K562 (cell line): ENCODE data around the gene RHBDD1.

Experiments used
- CEBPB ChIP-seq: fragments of 450-650 bp; IDR thresholded peaks from 2 replicates; pipeline ENCODE4 v1.6.1; 2016; ENCODE audit warnings: missing genetic modification characterization, missing compliant biosample characterization
- JUNB ChIP-seq: fragments of 450-650 bp; formaldehyde crosslinking; conservative IDR thresholded peaks from 2 replicates; pipeline ENCODE4 v1.4.0; 2020; ENCODE audit warnings: mild to moderate bottlenecking
- MYC ChIP-seq, 2 experiments: fragments of 250-450 bp in 1 of 2; sonication (Bioruptor Pico) in 1 of 2; IDR thresholded peaks; 2 replicates each; pipeline versions ENCODE4 v1.5.1 to v1.6.1; 2012 to 2021; ENCODE audit warnings: low read depth in 2 of 2, borderline replicate concordance in 1 of 2, improper control_type of control experiment in 1 of 2, low read length in 1 of 2, mild to moderate bottlenecking in 1 of 2, moderate library complexity in 1 of 2
- NCOA2 ChIP-seq, 2 experiments: fragments of 450-650 bp; IDR thresholded peaks; 2 replicates each; pipeline ENCODE4 v1.6.1; 2018; ENCODE audit warnings: mild to moderate bottlenecking in 2 of 2, moderate library complexity in 1 of 2; ENCODE audit not compliant: partially characterized antibody in 2 of 2
- SMAD1 ChIP-seq: fragments of 150-350 bp; IDR thresholded peaks from 2 replicates; pipeline ENCODE4 v1.6.1; 2014; ENCODE audit warnings: low read length, low read depth; ENCODE audit not compliant: partially characterized antibody
- ZBTB7A ChIP-seq: IDR thresholded peaks from 2 replicates; pipeline ENCODE4 v1.6.1; 2011; ENCODE audit warnings: low read depth, mild to moderate bottlenecking, low read length, moderate library complexity, borderline replicate concordance; ENCODE audit not compliant: control insufficient read depth
- ZFX ChIP-seq: sonication (generic); formaldehyde crosslinking; IDR thresholded peaks from 2 replicates; pipeline ENCODE4 v1.8.0; 2022; ENCODE audit warnings: mild to moderate bottlenecking, missing genetic modification reagents, moderate library complexity
- TF ChIP-seq, protein P1 (sequence below), 3 experiments: IDR thresholded peaks in 2 of 3; conservative IDR thresholded peaks in 1 of 3; 2 replicates each; pipeline ENCODE4 v1.5.1; 2011 to 2012; ENCODE audit warnings: low read length in 3 of 3, mild to moderate bottlenecking in 3 of 3, control low read depth in 2 of 3, improper control_type of control experiment in 1 of 3, inconsistent platforms in 1 of 3, low read depth in 1 of 3, mixed read lengths in 1 of 3, moderate library complexity in 1 of 3; ENCODE audit not compliant: insufficient read depth in 2 of 3

DNA sequence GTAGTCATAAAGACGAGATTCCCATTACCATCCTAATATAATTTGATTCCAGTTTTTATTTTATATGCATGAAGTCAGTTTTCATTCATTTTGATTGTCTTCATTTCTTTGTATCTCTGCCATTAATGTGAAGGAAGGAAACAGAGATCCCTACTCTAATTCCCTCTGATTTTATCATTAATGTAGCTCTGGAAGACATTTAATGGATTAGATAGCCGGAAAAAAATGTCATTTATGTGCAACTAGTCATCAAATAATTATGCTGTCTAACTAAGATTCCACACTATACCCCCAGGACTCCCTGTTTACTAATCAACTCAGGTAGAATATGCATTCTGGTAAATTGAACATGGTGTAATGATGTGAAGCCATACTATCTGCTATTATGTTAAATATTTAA is 19.9 kb downstream of the RHBDD1 start:
- TF ChIP-seq CEBPB (tag) (no peak), ZFX (no peak), MYC (IDR thresholded peaks at IDR 0.05; ENCODE audit: low read depth, low read length) (no peak), MYC (CRISPR knock-in tag; IDR thresholded peaks at IDR 0.05; ENCODE audit: borderline replicate concordance, low read depth) (no peak), JUNB (no peak), NCOA2 (IDR thresholded peaks at IDR 0.05; ENCODE audit: partially characterized antibody in 2 of 2) (no peak), SMAD1 (no peak), ZBTB7A (no peak)
- TF ChIP-seq, protein P1, sequence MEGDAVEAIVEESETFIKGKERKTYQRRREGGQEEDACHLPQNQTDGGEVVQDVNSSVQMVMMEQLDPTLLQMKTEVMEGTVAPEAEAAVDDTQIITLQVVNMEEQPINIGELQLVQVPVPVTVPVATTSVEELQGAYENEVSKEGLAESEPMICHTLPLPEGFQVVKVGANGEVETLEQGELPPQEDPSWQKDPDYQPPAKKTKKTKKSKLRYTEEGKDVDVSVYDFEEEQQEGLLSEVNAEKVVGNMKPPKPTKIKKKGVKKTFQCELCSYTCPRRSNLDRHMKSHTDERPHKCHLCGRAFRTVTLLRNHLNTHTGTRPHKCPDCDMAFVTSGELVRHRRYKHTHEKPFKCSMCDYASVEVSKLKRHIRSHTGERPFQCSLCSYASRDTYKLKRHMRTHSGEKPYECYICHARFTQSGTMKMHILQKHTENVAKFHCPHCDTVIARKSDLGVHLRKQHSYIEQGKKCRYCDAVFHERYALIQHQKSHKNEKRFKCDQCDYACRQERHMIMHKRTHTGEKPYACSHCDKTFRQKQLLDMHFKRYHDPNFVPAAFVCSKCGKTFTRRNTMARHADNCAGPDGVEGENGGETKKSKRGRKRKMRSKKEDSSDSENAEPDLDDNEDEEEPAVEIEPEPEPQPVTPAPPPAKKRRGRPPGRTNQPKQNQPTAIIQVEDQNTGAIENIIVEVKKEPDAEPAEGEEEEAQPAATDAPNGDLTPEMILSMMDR (IDR thresholded peaks at IDR 0.05 in 2 of 3, conservative IDR thresholded peaks at IDR 0.05 in 1 of 3; ENCODE audit: insufficient read depth in 2 of 3, low read depth in 1 of 3, low read length in 3 of 3), result no peak
